Psoas muscle (tissue), 8 donors: ENCODE results near the gene BCORL1. TPM values are rescaled to one million over a fixed set of nuclear protein-coding genes. Genes with fewer than 3 reads are reported as not detected.

Source experiments
- ATAC-seq, 4 donors: fragments of 200-7000 bp; cut with Tn5 transposase; one replicate each; pipeline ENCODE4 v1.9.1; 2020; ENCODE audit warnings: moderate library complexity in 3 of 4, mild to moderate bottlenecking in 2 of 4
- DNase-seq, 2 donors: peaks; one replicate each; pipeline ENCODE4 v3.0.0-alpha.2; 2020
- H3K27ac ChIP-seq: fragments of 200-600 bp; one replicate; pipeline ENCODE4 v1.8.0; 2022
- H3K27me3 ChIP-seq, 3 donors: fragments of 200-600 bp in 1 of 3; one replicate each; pipeline versions ENCODE4 v1.6.1 to v1.8.0; 2013 to 2022; ENCODE audit warnings: low read length in 2 of 3, mild to moderate bottlenecking in 2 of 3, moderate library complexity in 1 of 3; ENCODE audit not compliant: insufficient read depth in 3 of 3
- H3K36me3 ChIP-seq, 2 donors: fragments of 200-600 bp in 1 of 2; one replicate each; pipeline versions ENCODE4 v1.6.1 to v1.8.0; 2013 to 2022; ENCODE audit warnings: low read depth in 1 of 2, mild to moderate bottlenecking in 1 of 2, moderate library complexity in 1 of 2; ENCODE audit not compliant: insufficient read depth in 1 of 2
- H3K4me1 ChIP-seq: fragments of 200-600 bp; one replicate; pipeline ENCODE4 v1.8.0; 2022
- H3K4me3 ChIP-seq: fragments of 200-600 bp; one replicate; pipeline ENCODE4 v1.8.0; 2022; ENCODE audit warnings: mild to moderate bottlenecking
- H3K9me3 ChIP-seq: fragments of 200-600 bp; one replicate; pipeline ENCODE4 v1.8.0; 2022
- WGBS, 3 donors: extraction: QIAGEN DNeasy Blood & Tissue Kit; methylation state at CpG; one replicate each; pipeline versions ENCODE4 v1.1.6 to v1.1.7; 2013; 5-methylcytosine and 5-hydroxymethylcytosine counted together
- intact Hi-C, 2 donors: fragments of 100-400 bp; cut with DNase I; formaldehyde crosslinking; loops; one replicate each; pipeline versions ENCODE4 v1.11.0 to v1.14.2; 2022
- polyA plus RNA-seq, 3 donors: library from polyadenylated mRNA; stranded (reverse); fragments of 200-250 nt; gene quantifications; one replicate each; pipeline ENCODE4 v1.2.3, GENCODE V29; 2013
- total RNA-seq, 4 donors: library from RNA; stranded (reverse); fragmentation: NEBNext Ultra II Directional in 2 of 4; extraction: Animal tissue kit (Norgen Biotek cat#: 25700) in 2 of 4; gene quantifications; one replicate each; pipeline versions ENCODE4 v1.2.1 to v1.2.4, GENCODE V29; 2021 to 2023
- TF ChIP-seq, protein P1 (sequence below): fragments of 200-600 bp; IDR thresholded peaks from one replicate; pipeline ENCODE4 v1.8.0; 2022; ENCODE audit warnings: antibody characterized with exemption
- donor health status: healthy with polysubstance abuse.
- donor health status: DM: no; HTN: no; CAD: no; lungs with moderate emphysema.
- donor health status: Bipolar disorder and iron deficiency.
- donor health status: healthy.
- donor health status: DM: yes; HTN: yes; CAD: no.
- donor health status: DM: no; HTN: no; CAD: no.
- donor health status: DM: no; HTN: no; CAD: no.
- donor health status: DM: yes; HTN: yes; CAD: no.

BCORL1 gene
- total and polyA plus RNA-seq, 7 donors, result 0.96 to 6.2 (median 4.5) TPM

DNA sequence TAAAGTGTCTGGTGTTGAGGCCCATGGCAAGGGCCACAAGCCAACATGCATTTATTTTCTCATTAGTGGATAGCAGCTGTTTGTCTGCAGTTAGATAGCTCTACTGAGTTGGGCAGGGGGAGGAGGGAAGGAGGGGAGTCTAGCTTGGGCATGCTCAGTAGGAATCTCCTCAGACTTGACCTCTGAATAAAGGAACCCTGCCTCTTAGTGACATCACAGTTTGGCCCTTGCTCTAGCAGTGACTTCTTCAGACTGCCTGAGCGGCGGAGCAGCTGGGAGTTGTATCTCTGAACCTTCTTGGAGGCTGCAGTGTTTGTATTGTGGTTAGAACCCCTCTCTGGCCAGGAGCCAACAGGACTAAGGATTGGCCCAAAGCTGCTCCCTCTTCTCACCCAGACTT, 57.4 kb downstream of the BCORL1 start:
- 55 to 83% (median 66%) methylated on average over 2 of the region's 2 CpGs for WGBS, 3 donors

DNA sequence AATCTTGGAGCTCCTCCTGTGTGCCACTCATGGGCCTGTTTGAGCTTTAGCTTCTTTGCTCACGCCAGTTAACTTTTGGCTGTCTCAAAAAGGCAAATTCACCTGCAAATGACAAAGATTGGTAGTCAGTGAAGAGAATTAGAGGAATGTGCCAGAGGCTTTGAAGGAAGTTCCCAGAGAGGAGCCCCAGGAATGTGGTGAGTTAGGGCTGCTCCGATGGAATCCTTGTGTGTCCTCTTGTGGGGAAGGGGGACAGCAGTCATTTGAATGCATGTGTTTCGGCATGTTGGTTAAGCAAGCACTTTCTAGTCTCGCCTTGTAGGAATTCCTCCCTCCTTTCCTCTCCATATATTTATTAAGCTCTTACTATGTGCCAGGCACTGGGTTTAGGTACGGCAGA, 65.0 kb downstream of the BCORL1 start:
- WGBS, 3 donors, result 90 to 99% (median 95%) methylated on average over 5 of the region's 5 CpGs
- H3K4me3 ChIP-seq, result no peak overlapping the region
- H3K27me3 ChIP-seq, result no peaks in the 10 kb centered on the region
- H3K27ac ChIP-seq, result no peak overlapping the region
- ATAC-seq (no peak), DNase-seq (no peak)
- H3K4me1 ChIP-seq, result no peaks in the 10 kb centered on the region
- peaks cover 0 to 49% of the 10 kb centered on the region in 2 donors for H3K36me3 ChIP-seq
- TF ChIP-seq, protein P1, sequence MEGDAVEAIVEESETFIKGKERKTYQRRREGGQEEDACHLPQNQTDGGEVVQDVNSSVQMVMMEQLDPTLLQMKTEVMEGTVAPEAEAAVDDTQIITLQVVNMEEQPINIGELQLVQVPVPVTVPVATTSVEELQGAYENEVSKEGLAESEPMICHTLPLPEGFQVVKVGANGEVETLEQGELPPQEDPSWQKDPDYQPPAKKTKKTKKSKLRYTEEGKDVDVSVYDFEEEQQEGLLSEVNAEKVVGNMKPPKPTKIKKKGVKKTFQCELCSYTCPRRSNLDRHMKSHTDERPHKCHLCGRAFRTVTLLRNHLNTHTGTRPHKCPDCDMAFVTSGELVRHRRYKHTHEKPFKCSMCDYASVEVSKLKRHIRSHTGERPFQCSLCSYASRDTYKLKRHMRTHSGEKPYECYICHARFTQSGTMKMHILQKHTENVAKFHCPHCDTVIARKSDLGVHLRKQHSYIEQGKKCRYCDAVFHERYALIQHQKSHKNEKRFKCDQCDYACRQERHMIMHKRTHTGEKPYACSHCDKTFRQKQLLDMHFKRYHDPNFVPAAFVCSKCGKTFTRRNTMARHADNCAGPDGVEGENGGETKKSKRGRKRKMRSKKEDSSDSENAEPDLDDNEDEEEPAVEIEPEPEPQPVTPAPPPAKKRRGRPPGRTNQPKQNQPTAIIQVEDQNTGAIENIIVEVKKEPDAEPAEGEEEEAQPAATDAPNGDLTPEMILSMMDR, result no peak
- intact Hi-C loops, result no loop called here
- H3K9me3 ChIP-seq, result no peaks in the 10 kb centered on the region

More for the DNA sequence above, 57.4 kb downstream of the BCORL1 start:
- intact Hi-C loops, result no loop called here
- H3K4me1 ChIP-seq, result no peaks in the 10 kb centered on the region
- H3K36me3 ChIP-seq, result peaks cover 0 to 69% of the 10 kb centered on the region in 2 donors
- no peaks in the 10 kb centered on the region for H3K27me3 ChIP-seq
- TF ChIP-seq, protein P1, result no peak
- ATAC-seq (peak in 1 of 4 donors; percentile 21), DNase-seq (no peak)
- H3K4me3 ChIP-seq, result no peak overlapping the region
- no peaks in the 10 kb centered on the region for H3K9me3 ChIP-seq
- H3K27ac ChIP-seq, result no peak overlapping the region

DNA sequence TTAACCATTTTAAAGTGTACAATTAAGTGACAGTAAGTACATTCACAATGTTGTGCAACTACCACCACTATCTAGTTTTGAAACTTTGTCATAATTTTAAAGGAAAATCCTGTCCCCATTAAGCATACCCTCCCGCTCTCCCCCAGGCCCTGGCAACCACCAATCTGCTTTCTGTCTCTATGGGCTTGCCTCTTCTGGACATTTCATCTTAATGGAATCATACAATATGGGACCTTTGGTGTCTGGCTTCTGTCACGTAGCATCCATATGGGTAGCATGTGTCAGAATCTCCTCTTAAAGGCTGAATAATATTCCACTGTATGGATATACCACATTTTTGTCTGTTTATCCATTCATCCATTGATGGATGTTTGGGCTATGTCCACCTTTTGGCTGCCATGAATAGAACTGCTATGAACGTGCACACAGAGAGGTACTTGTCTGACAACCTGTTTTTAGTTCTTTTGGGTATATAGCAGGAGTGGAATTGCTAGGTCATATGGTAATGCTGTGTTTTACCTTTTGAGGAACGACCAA, 66.3 kb downstream of the BCORL1 start:
- no peaks in the 10 kb centered on the region for H3K4me1 ChIP-seq
- H3K4me3 ChIP-seq, result no peak overlapping the region
- WGBS, 3 donors, result 68 to 95% (median 86%) methylated on average over 4 of the region's 4 CpGs
- no peak overlapping the region for H3K27ac ChIP-seq
- intact Hi-C loops, result no loop called here
- no peaks in the 10 kb centered on the region for H3K27me3 ChIP-seq
- TF ChIP-seq, protein P1, result no peak
- peaks cover 0 to 57% of the 10 kb centered on the region in 2 donors for H3K36me3 ChIP-seq
- no peaks in the 10 kb centered on the region for H3K9me3 ChIP-seq
- ATAC-seq, result no peak
- DNase-seq, result no peak

DNA sequence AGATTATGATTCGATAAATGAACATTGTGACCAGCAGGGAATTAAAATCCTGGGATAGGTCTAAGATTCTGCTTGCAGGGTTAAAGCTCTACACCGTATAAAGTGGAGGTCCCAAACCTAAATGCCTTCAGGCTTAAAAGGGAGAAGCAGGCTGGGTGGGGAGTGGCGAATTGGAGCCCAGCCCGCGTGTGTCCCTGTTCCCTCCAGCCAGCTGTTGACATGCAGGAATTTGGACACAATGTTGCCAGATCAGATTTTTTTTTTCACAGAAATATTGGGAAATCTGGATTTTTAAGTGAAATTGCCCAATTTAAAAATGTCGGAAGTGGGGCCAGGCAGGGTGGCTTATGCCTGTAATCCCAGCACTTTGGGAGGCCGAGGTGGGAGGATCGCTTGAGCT, 67.4 kb downstream of the BCORL1 start:
- intact Hi-C loops, result loop anchor here in 1 of 2 donors (10.0 kb wide), 1 partner anchor 445 kb away; no protein-coding TSS in a partner anchor
- 67 to 71% (median 69%) methylated on average over 8 of the region's 8 CpGs for WGBS, 3 donors
- peak; percentile 43 to 74 for DNase-seq
- Histone ChIP-seq H3K4me1 (peaks cover 1% of the 10 kb centered on the region), H3K27me3 (no peaks in the 10 kb centered on the region), H3K4me3 (no peak overlapping the region), H3K9me3 (no peaks in the 10 kb centered on the region), H3K27ac (no peak overlapping the region), H3K36me3 (peaks cover 0 to 51% of the 10 kb centered on the region in 2 donors)
- ATAC-seq, result peak in 2 of 4 donors; percentile 46 to 51
- TF ChIP-seq, protein P1, result no peak
